Measurements from ENCODE around the gene CACNB2.

CACNB2 gene

DNA sequence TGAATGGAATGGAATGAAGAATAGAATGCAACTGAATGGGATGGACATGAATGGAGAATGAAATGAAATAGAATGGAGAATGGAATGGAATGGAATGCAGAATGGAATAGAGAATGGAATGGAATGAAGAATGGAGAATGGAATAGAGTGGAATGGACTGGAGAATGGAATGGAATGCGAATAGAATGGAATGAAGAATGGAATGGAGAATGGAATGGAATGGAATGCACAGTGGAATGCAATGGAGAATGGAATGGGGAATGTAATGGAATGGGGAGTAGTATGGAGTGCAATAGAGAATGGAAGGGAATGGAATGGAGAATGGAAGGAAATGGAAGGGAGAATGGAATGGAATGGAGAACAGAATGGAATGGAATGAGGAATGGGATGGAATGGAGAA is 417.7 kb downstream of the CACNB2 start:
- Histone ChIP-seq H3K4me3 (replicated peaks; ENCODE audit: insufficient read depth, low read length) (no peak overlapping the region), H3K27ac (replicated peaks) (no peak overlapping the region), H3K27me3 (ENCODE audit: insufficient read depth, poor library complexity, severe bottlenecking) (no peaks in the 10 kb centered on the region)
- TF ChIP-seq GABPA (IDR thresholded peaks at IDR 0.05; ENCODE audit: low read depth): no peak
- TF ChIP-seq, protein P1, sequence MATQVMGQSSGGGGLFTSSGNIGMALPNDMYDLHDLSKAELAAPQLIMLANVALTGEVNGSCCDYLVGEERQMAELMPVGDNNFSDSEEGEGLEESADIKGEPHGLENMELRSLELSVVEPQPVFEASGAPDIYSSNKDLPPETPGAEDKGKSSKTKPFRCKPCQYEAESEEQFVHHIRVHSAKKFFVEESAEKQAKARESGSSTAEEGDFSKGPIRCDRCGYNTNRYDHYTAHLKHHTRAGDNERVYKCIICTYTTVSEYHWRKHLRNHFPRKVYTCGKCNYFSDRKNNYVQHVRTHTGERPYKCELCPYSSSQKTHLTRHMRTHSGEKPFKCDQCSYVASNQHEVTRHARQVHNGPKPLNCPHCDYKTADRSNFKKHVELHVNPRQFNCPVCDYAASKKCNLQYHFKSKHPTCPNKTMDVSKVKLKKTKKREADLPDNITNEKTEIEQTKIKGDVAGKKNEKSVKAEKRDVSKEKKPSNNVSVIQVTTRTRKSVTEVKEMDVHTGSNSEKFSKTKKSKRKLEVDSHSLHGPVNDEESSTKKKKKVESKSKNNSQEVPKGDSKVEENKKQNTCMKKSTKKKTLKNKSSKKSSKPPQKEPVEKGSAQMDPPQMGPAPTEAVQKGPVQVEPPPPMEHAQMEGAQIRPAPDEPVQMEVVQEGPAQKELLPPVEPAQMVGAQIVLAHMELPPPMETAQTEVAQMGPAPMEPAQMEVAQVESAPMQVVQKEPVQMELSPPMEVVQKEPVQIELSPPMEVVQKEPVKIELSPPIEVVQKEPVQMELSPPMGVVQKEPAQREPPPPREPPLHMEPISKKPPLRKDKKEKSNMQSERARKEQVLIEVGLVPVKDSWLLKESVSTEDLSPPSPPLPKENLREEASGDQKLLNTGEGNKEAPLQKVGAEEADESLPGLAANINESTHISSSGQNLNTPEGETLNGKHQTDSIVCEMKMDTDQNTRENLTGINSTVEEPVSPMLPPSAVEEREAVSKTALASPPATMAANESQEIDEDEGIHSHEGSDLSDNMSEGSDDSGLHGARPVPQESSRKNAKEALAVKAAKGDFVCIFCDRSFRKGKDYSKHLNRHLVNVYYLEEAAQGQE (IDR thresholded peaks at IDR 0.05; ENCODE audit: insufficient replicate concordance, low read depth): no peak
- TF ChIP-seq, protein P2, sequence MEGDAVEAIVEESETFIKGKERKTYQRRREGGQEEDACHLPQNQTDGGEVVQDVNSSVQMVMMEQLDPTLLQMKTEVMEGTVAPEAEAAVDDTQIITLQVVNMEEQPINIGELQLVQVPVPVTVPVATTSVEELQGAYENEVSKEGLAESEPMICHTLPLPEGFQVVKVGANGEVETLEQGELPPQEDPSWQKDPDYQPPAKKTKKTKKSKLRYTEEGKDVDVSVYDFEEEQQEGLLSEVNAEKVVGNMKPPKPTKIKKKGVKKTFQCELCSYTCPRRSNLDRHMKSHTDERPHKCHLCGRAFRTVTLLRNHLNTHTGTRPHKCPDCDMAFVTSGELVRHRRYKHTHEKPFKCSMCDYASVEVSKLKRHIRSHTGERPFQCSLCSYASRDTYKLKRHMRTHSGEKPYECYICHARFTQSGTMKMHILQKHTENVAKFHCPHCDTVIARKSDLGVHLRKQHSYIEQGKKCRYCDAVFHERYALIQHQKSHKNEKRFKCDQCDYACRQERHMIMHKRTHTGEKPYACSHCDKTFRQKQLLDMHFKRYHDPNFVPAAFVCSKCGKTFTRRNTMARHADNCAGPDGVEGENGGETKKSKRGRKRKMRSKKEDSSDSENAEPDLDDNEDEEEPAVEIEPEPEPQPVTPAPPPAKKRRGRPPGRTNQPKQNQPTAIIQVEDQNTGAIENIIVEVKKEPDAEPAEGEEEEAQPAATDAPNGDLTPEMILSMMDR (IDR thresholded peaks at IDR 0.05; ENCODE audit: insufficient read depth, low read length): no peak
- TF ChIP-seq SPI1 (IDR thresholded peaks at IDR 0.05; ENCODE audit: borderline replicate concordance, low read depth): no peak
- TF ChIP-seq POLR2AphosphoS5 (IDR thresholded peaks at IDR 0.05; ENCODE audit: low read depth): no peak
- DNase-seq (ENCODE audit: low read depth in 1 of 2, low spot score in 1 of 2): no peak

DNA sequence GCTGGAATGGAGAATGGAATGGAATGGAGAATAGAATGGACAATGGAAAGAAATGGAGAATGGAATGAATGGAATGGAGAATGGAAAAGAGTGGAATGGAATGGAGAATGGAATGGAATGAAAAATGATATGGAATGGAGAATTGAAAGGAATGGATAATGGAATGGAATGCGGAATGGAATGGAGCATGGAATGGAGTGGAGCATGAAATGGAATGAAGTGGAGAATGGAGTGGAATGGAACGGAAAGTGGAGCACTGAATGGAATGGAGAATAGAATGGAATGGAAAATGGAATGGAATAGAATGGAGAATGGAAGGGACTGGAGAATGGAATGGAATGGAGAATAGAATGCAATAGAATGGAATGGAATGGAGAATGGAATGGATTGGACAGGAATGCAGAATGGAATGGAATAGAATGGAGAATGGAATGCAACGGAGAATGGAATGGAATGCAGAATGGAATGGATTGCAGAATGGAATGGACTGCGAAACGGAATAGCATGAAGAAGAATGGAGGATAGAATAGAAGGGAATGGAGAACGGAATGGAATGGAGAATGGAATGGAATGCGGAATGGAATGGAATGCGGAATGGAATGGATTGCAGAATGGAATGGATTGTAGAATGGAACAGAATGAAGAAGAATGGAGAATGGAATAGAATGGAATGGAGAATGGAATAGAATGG is 421.8 kb downstream of the CACNB2 start:
- Histone ChIP-seq H3K27me3 (ENCODE audit: insufficient read depth, poor library complexity, severe bottlenecking) (no peaks in the 10 kb centered on the region), H3K4me3 (replicated peaks; ENCODE audit: insufficient read depth, low read length) (no peak overlapping the region), H3K27ac (replicated peaks) (no peak overlapping the region)
- TF ChIP-seq, protein P2 (IDR thresholded peaks at IDR 0.05; ENCODE audit: insufficient read depth, low read length): no peak
- TF ChIP-seq, protein P1 (IDR thresholded peaks at IDR 0.05; ENCODE audit: insufficient replicate concordance, low read depth): no peak
- TF ChIP-seq SPI1 (IDR thresholded peaks at IDR 0.05; ENCODE audit: borderline replicate concordance, low read depth) (no peak), POLR2AphosphoS5 (IDR thresholded peaks at IDR 0.05; ENCODE audit: low read depth) (no peak), GABPA (IDR thresholded peaks at IDR 0.05; ENCODE audit: low read depth) (no peak)
- no peak for DNase-seq (ENCODE audit: low read depth in 1 of 2, low spot score in 1 of 2)

DNA sequence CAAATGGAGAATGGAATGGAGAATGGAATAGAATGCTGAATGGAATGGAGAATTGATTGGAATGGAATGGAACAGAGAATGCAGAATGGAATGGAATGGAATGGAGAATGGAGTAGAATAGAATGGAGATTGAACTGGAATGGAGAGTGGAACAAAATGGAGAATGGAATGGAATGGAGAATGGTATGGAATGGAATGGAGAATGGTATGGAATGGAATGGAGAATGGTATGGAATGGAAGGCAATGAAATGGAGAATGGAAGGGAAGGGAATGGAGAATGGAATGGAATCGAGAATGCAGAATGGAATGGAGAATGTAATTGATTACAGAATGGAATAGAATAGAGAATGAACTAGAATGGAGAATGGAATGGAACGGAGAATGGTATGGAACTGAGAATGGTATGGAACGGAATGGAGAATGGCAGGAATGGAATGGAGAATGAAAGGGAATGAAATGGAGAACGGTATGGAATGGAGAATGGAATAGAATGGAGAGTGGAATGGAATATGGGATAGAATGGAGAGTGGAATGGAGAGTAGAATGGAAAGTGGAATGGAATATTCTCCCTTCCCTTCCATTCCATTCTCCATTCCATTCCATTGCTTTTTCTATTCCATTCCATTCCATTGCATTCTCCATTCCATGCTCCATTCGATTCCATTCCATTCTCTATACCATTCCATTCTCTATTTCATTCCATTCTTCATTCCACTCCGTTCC is 422.9 kb downstream of the CACNB2 start:
- H3K27me3 ChIP-seq (ENCODE audit: insufficient read depth, poor library complexity, severe bottlenecking): no peaks in the 10 kb centered on the region
- H3K27ac ChIP-seq (replicated peaks): no peak overlapping the region
- no peak for DNase-seq (ENCODE audit: low read depth in 1 of 2, low spot score in 1 of 2)
- H3K4me3 ChIP-seq (replicated peaks; ENCODE audit: insufficient read depth, low read length): no peak overlapping the region
- no peak for TF ChIP-seq GABPA (IDR thresholded peaks at IDR 0.05; ENCODE audit: low read depth)
- TF ChIP-seq, protein P2 (IDR thresholded peaks at IDR 0.05; ENCODE audit: insufficient read depth, low read length): no peak
- TF ChIP-seq, protein P1 (IDR thresholded peaks at IDR 0.05; ENCODE audit: insufficient replicate concordance, low read depth): no peak
- TF ChIP-seq POLR2AphosphoS5 (IDR thresholded peaks at IDR 0.05; ENCODE audit: low read depth): no peak
- TF ChIP-seq SPI1 (IDR thresholded peaks at IDR 0.05; ENCODE audit: borderline replicate concordance, low read depth): no peak

All from HL-60 (cell line).